ENCODE measurements around the gene WRAP53. TPM values are rescaled to one million over a fixed set of nuclear protein-coding genes. Genes with fewer than 3 reads are reported as not detected.

WRAP53 gene
- total RNA-seq, 1 donor from 2014 or later: 5.2 TPM

DNA sequence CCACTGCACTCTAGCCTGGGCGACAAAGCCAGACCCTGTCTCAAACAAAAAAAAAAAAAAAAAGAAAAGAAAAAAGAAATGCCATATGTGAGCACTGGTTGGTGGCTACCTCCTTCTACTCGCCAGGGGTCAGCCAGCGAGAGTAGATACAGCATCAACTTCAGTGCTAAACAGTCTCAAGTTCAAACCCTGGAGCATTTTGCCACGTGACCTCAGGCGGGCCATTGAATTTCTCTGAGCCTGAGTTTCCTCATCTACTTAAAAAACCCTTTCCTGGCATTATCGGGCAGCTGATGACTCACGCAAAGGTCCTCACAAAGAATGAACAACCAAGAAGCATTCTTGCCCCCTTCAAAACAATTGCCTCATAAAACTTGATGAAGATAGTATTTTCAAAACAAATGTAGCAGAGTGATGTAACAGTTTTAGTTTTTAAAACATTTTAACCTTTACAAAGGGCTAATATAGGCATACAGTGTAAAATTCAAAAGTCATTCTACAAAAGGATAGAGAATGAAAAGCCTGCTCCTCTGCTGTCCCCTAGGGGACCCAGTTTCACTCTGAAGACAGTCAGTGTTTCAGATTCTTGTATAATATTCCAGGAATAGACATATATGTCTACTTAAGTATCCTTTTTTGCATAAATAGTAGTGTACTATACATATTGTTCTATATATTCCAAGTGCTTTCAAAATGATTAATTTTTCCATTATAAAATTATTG lies 57.6 kb downstream of the WRAP53 start:
- DNase-seq: no peak

DNA sequence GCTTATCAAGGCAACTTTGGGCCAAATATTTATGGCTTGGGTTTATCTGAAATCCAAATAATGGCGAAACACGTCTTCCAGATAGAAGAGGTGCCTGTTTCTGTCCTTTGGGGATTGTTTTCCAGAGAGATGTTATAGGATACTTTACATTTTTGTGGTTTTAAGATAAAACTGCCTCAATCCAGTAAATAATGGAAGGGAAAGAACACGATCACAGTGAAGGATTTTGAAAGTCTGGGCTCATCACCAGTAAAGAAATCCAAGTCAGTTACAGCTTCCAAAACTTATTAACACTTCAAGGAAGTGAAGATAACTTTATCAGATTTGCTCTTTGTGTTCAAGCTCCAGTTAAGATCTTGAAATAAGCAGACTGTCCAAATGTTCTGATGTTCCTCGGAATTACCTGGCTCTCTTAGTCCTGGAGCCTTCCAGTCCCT lies 59.4 kb downstream of the WRAP53 start:
- no peak for DNase-seq

DNA sequence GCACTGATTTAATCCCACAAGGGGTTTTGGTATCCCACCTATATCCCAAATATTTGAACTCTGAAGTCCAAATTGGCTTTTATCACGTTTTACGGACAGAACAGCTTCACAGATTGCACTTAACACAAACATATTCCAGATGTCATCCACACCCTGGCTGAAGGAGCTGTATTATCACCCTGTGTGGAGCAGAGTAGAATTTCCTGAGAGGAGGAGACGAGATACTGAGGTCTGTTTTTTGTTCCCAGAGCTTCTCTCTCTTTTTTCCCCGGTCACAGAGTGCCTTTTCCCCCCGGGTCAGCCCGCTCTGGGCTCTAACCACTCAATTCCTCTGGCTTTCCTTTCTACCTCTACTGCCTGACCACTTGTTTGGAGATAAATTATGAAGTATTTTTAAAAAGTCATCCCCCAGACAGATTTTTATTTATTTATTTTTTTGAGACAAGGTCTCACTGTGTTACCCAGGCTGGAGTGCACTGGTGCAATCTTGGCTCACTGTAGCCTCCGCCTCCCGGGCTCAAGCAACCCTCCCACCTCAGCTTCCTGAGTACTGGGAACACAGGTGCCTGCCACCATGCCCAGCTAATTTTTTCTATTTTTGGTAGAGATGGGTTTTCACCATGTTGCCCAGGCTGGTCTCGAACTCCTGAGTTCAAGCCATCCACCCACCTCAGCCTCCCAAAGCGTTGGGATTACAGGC lies 59.9 kb downstream of the WRAP53 start:
- DNase-seq: no peak

DNA sequence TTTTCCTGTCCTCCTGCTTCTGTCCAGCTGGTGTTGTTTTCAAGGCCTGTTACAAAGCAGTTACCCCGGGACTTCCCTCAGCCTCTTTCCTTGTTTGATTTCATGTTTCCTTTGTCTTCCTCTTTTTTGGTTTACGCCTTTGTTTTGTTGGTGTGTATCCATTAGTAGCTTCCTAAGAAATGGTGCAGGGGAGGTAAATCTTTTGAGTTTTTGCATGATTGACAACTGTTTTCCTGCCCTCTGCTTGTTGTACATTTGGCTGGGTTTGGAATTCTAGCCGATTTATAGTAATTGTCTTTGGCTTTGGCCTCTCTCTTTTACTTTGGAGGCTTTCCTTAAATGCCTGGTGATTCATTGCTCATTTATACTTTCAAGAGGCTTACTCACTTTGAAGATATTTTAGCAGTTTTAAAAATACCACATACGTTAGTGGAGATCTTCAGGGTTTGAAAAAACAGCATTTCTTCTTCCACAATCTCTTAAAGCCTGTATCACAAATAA lies 62.1 kb downstream of the WRAP53 start:
- no peak for DNase-seq

Other genes starting within 250 kb of the WRAP53 start
- 5.4 TPM for gene FGF11, start 249.0 kb upstream of the WRAP53 start, total RNA-seq
- gene CHRNB1, start 243.4 kb upstream of the WRAP53 start, total RNA-seq: 27.9 TPM
- 22.9 TPM for gene ZBTB4, start 208.8 kb upstream of the WRAP53 start, total RNA-seq
- not detected for gene SLC35G6, start 207.0 kb upstream of the WRAP53 start, total RNA-seq
- gene POLR2A, start 204.1 kb upstream of the WRAP53 start, total RNA-seq: 71.4 TPM
- gene TNFSF12, start 139.4 kb upstream of the WRAP53 start, total RNA-seq: 18.0 TPM
- 6.6 TPM for gene TNFSF13, start 129.7 kb upstream of the WRAP53 start, total RNA-seq
- 36.8 TPM for gene SENP3, start 126.6 kb upstream of the WRAP53 start, total RNA-seq
- 2.4 TPM for gene CD68, start 108.8 kb upstream of the WRAP53 start, total RNA-seq
- gene MPDU1, start 104.6 kb upstream of the WRAP53 start, total RNA-seq: 27.4 TPM
- 9.6 TPM for gene SOX15, start 98.4 kb upstream of the WRAP53 start, total RNA-seq
- gene FXR2, start 73.6 kb upstream of the WRAP53 start, total RNA-seq: 47.8 TPM
- 33.2 TPM for gene SAT2, start 60.7 kb upstream of the WRAP53 start, total RNA-seq
- not detected for gene SHBG, start 58.3 kb upstream of the WRAP53 start, total RNA-seq
- 0.92 TPM for gene ATP1B2, start 37.6 kb upstream of the WRAP53 start, total RNA-seq
- 23.6 TPM for gene TP53, start 987 bp upstream of the WRAP53 start, total RNA-seq
- gene EFNB3, start 16.7 kb downstream of the WRAP53 start, total RNA-seq: 2.3 TPM
- 0.31 TPM for gene DNAH2, start 29.3 kb downstream of the WRAP53 start, total RNA-seq
- 8.4 TPM for gene KDM6B, start 145.7 kb downstream of the WRAP53 start, total RNA-seq
- 4.5 TPM for gene TMEM88, start 166.6 kb downstream of the WRAP53 start, total RNA-seq
- 64.7 TPM for gene NAA38, start 169.1 kb downstream of the WRAP53 start, total RNA-seq
- 12.8 TPM for gene CYB5D1, start 169.5 kb downstream of the WRAP53 start, total RNA-seq
- 78.9 TPM for gene CHD3, start 200.3 kb downstream of the WRAP53 start, total RNA-seq
- 12.5 TPM for gene RNF227, start 227.8 kb downstream of the WRAP53 start, total RNA-seq
- gene KCNAB3, start 241.4 kb downstream of the WRAP53 start, total RNA-seq: 0.82 TPM
- gene TRAPPC1, start 243.5 kb downstream of the WRAP53 start, total RNA-seq: 21.7 TPM
- gene CNTROB, start 243.7 kb downstream of the WRAP53 start, total RNA-seq: 18.2 TPM

Measured in tongue (tissue), 2 donors.